Measurements from ENCODE around the gene SPG7.

Gene SPG7

DNA sequence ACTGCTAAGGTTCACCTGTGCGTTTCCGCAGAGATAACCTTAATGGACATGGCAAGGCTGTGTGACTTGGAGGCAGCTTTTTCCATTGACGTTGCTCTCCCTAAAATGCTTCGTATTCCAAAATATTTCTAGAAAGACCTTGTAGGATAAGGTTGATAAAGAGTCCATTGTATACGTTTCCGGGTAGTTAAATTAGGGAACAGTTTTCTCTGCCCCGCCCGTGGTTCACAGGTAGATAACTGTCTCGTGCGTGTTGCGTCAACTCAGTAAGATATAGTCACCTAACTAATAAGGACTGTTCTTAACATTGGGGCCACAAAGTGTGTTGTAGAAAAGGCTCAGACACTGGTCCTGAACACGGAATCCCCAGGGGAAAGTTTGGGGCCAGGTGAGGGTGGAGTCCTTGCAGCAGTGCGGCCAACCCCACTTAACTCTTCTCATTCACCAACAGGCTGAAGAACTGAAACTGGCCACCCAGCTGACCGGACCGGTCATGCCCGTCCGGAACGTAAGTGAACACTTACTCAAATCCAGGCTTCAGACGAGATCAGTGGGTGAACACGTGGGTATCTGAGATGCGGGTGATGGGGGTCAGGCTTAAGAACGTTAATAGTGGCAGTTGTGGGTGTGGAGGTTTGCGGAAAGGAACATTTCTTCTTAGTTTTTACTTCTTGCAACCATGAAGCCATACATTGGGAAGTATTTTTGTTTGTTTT lies 53.8 kb downstream of the SPG7 start:
- Histone ChIP-seq H3K9ac (ENCODE audit: low read depth, low read length) (peak overlapping the region; percentile 97), H3K4me1 (ENCODE audit: insufficient read depth, low read length) (peaks cover 36% of the 10 kb centered on the region)
- TF ChIP-seq, protein P1, sequence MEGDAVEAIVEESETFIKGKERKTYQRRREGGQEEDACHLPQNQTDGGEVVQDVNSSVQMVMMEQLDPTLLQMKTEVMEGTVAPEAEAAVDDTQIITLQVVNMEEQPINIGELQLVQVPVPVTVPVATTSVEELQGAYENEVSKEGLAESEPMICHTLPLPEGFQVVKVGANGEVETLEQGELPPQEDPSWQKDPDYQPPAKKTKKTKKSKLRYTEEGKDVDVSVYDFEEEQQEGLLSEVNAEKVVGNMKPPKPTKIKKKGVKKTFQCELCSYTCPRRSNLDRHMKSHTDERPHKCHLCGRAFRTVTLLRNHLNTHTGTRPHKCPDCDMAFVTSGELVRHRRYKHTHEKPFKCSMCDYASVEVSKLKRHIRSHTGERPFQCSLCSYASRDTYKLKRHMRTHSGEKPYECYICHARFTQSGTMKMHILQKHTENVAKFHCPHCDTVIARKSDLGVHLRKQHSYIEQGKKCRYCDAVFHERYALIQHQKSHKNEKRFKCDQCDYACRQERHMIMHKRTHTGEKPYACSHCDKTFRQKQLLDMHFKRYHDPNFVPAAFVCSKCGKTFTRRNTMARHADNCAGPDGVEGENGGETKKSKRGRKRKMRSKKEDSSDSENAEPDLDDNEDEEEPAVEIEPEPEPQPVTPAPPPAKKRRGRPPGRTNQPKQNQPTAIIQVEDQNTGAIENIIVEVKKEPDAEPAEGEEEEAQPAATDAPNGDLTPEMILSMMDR (IDR thresholded peaks at IDR 0.05; ENCODE audit: borderline replicate concordance, extremely low read depth, low read length, poor library complexity, severe bottlenecking): no peak
- TF ChIP-seq EZH2 (IDR thresholded peaks at IDR 0.05; ENCODE audit: borderline replicate concordance, low read depth, low read length, severe bottlenecking): no peak

DNA sequence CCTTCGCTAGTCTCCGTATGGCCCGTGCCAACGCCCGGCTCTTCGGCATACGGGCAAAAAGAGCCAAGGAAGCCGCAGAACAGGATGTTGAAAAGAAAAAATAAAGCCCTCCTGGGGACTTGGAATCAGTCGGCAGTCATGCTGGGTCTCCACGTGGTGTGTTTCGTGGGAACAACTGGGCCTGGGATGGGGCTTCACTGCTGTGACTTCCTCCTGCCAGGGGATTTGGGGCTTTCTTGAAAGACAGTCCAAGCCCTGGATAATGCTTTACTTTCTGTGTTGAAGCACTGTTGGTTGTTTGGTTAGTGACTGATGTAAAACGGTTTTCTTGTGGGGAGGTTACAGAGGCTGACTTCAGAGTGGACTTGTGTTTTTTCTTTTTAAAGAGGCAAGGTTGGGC lies 54.7 kb downstream of the SPG7 start:
- Histone ChIP-seq H3K9me3 (ENCODE audit: insufficient read depth, low read length, severe bottlenecking) (no peaks in the 10 kb centered on the region), H3K36me3 (ENCODE audit: insufficient read depth, low read length) (peaks cover 50% of the 10 kb centered on the region), H3K79me2 (ENCODE audit: insufficient read depth, low read length) (peaks cover 44% of the 10 kb centered on the region), H3K27ac (ENCODE audit: low read length) (no peak overlapping the region), H3K4me3 (ENCODE audit: low read depth in 1 of 2, low read length in 2 of 2) (peak overlapping the region in 1 of 2 experiments; percentile 23; a peak in 1 of 4 replicates), H2AFZ (ENCODE audit: low read depth, low read length) (no peak overlapping the region), H3K9ac (ENCODE audit: low read depth, low read length) (peak overlapping the region; percentile 97; the same call in 1 of the 2 replicates), H3K4me2 (ENCODE audit: insufficient read depth, low read length) (peak overlapping the region; percentile 89), H3K27me3 (ENCODE audit: insufficient read depth, low read length, poor library complexity) (no peaks in the 10 kb centered on the region), H4K20me1 (ENCODE audit: insufficient read depth, low read length) (peaks cover 59% of the 10 kb centered on the region), H3K4me1 (ENCODE audit: insufficient read depth, low read length) (peaks cover 36% of the 10 kb centered on the region)
- no peak for TF ChIP-seq EZH2 (IDR thresholded peaks at IDR 0.05; ENCODE audit: borderline replicate concordance, low read depth, low read length, severe bottlenecking)
- TF ChIP-seq, protein P1 (IDR thresholded peaks at IDR 0.05; ENCODE audit: borderline replicate concordance, extremely low read depth, low read length, poor library complexity, severe bottlenecking): no peak
- DNase-seq: no peak
- no peak for ATAC-seq (ENCODE audit: insufficient read depth, low read depth)

More for the DNA sequence above, 53.8 kb downstream of the SPG7 start:
- Histone ChIP-seq H3K4me3 (ENCODE audit: low read depth in 1 of 2, low read length in 2 of 2) (peak overlapping the region; percentile 39 to 84; a peak in 3 of 4 replicates), H3K9me3 (ENCODE audit: insufficient read depth, low read length, severe bottlenecking) (no peaks in the 10 kb centered on the region), H3K36me3 (ENCODE audit: insufficient read depth, low read length) (peaks cover 53% of the 10 kb centered on the region), H3K27ac (ENCODE audit: low read length) (peak overlapping the region; percentile 82), H4K20me1 (ENCODE audit: insufficient read depth, low read length) (peaks cover 52% of the 10 kb centered on the region), H2AFZ (ENCODE audit: low read depth, low read length) (no peak overlapping the region), H3K27me3 (ENCODE audit: insufficient read depth, low read length, poor library complexity) (no peaks in the 10 kb centered on the region), H3K4me2 (ENCODE audit: insufficient read depth, low read length) (peak overlapping the region; percentile 89), H3K79me2 (ENCODE audit: insufficient read depth, low read length) (peaks cover 44% of the 10 kb centered on the region)
- DNase-seq (no peak), ATAC-seq (ENCODE audit: insufficient read depth, low read depth) (no peak)

DNA sequence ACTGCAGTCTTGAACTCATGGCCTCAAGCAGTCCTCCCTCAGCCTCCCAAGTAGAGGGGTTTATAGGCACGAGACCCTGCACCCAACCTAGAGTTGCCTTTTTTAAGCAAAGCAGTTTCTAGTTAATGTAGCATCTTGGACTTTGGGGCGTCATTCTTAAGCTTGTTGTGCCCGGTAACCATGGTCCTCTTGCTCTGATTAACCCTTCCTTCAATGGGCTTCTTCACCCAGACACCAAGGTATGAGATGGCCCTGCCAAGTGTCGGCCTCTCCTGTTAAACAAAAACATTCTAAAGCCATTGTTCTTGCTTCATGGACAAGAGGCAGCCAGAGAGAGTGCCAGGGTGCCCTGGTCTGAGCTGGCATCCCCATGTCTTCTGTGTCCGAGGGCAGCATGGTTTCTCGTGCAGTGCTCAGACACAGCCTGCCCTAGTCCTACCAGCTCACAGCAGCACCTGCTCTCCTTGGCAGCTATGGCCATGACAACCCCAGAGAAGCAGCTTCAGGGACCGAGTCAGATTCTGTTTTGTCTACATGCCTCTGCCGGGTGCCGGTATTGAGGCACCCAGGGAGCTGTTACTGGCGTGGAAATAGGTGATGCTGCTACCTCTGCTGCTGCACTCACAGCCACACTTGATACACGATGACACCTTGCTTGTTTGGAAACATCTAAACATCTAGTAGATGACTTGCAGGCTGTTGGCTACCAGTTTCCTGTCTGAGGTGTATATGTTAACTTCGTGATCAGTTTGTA lies 55.6 kb downstream of the SPG7 start:
- no peak for ATAC-seq (ENCODE audit: insufficient read depth, low read depth)
- H3K9ac ChIP-seq (ENCODE audit: low read depth, low read length): no peak overlapping the region
- H3K4me2 ChIP-seq (ENCODE audit: insufficient read depth, low read length): peak overlapping the region; percentile 89; the same call in 1 of the 2 replicates
- H2AFZ ChIP-seq (ENCODE audit: low read depth, low read length): no peak overlapping the region
- no peak for DNase-seq
- peaks cover 50% of the 10 kb centered on the region for H3K36me3 ChIP-seq (ENCODE audit: insufficient read depth, low read length)
- H3K4me3 ChIP-seq (ENCODE audit: low read depth in 1 of 2, low read length in 2 of 2): 0 out of 4 replicates have a peak overlapping the region, but pooled peaks of 1 of the 2 experiments have one; percentile 23
- no peak for TF ChIP-seq EZH2 (IDR thresholded peaks at IDR 0.05; ENCODE audit: borderline replicate concordance, low read depth, low read length, severe bottlenecking)
- TF ChIP-seq, protein P1 (IDR thresholded peaks at IDR 0.05; ENCODE audit: borderline replicate concordance, extremely low read depth, low read length, poor library complexity, severe bottlenecking): no peak
- peaks cover 44% of the 10 kb centered on the region for H3K79me2 ChIP-seq (ENCODE audit: insufficient read depth, low read length)
- H3K9me3 ChIP-seq (ENCODE audit: insufficient read depth, low read length, severe bottlenecking): no peaks in the 10 kb centered on the region
- H3K27me3 ChIP-seq (ENCODE audit: insufficient read depth, low read length, poor library complexity): no peaks in the 10 kb centered on the region
- peaks cover 64% of the 10 kb centered on the region for H4K20me1 ChIP-seq (ENCODE audit: insufficient read depth, low read length)
- no peak overlapping the region for H3K27ac ChIP-seq (ENCODE audit: low read length)
- H3K4me1 ChIP-seq (ENCODE audit: insufficient read depth, low read length): peaks cover 36% of the 10 kb centered on the region
